Tibial nerve (tissue), 3 donors: Measurements from ENCODE around the gene NAXD.

Experiments used
- POLR2A ChIP-seq, 2 donors: fragments of 450-650 bp; IDR thresholded peaks; one replicate each; pipeline ENCODE4 v1.6.1; 2017; ENCODE audit warnings: antibody characterized with exemption in 2 of 2, mild to moderate bottlenecking in 2 of 2, moderate library complexity in 2 of 2
- TF ChIP-seq, protein P1 (sequence below), 5 experiments: fragments of 200-600 bp in 3 of 5; fragments of 450-650 bp in 2 of 5; sonication (generic) in 3 of 5; IDR thresholded peaks; one replicate each; pipeline ENCODE4 v1.5.1; 2016 to 2019; ENCODE audit warnings: antibody characterized with exemption in 5 of 5, mild to moderate bottlenecking in 3 of 5, moderate library complexity in 2 of 5

DNA sequence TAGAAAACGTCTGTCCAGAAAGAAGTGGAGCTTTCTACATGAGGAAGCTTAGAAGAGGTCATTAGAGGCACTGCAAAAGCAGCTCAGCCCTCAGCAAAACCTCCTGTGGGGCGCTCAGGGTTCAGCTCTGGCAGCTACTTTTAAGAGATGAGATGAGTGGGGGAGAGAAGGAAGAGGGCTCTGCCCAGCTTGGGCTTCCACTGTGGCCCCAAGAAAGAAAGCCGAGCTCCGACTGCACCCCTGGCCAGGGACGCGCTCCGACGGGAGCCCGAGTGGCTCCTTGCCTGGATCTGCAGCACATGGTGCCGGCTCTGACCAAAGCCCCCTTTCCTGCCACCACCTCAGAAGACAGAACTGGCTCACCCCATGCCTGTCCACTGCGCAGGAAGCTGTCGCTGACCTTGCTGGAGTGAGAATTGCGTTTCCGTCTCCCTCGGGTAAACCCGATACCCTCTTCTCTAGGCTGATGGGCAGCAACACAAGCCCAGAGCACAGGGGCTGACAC lies 36.4 kb downstream of the NAXD start:
- TF ChIP-seq, protein P1, sequence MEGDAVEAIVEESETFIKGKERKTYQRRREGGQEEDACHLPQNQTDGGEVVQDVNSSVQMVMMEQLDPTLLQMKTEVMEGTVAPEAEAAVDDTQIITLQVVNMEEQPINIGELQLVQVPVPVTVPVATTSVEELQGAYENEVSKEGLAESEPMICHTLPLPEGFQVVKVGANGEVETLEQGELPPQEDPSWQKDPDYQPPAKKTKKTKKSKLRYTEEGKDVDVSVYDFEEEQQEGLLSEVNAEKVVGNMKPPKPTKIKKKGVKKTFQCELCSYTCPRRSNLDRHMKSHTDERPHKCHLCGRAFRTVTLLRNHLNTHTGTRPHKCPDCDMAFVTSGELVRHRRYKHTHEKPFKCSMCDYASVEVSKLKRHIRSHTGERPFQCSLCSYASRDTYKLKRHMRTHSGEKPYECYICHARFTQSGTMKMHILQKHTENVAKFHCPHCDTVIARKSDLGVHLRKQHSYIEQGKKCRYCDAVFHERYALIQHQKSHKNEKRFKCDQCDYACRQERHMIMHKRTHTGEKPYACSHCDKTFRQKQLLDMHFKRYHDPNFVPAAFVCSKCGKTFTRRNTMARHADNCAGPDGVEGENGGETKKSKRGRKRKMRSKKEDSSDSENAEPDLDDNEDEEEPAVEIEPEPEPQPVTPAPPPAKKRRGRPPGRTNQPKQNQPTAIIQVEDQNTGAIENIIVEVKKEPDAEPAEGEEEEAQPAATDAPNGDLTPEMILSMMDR (IDR thresholded peaks at IDR 0.05), result no peak
- TF ChIP-seq POLR2A (IDR thresholded peaks at IDR 0.05), result no peak
